HG02970 (cell line): ENCODE measurements around the gene TMEM50A.
"Not testable (repeated sequence)": the region's sequence is repeated elsewhere in the genome, so short reads cannot be mapped to it uniquely, and the experiment has no call there.

Experiments used
- ATAC-seq: cut with Tn5 transposase; IDR thresholded peaks from one replicate; pipeline ENCODE4 v1.9.1; 2021; ENCODE audit warnings: mild to moderate bottlenecking, moderate library complexity, moderate number of reproducible peaks; ENCODE audit not compliant: unreplicated experiment, low FRiP score

TMEM50A gene

DNA sequence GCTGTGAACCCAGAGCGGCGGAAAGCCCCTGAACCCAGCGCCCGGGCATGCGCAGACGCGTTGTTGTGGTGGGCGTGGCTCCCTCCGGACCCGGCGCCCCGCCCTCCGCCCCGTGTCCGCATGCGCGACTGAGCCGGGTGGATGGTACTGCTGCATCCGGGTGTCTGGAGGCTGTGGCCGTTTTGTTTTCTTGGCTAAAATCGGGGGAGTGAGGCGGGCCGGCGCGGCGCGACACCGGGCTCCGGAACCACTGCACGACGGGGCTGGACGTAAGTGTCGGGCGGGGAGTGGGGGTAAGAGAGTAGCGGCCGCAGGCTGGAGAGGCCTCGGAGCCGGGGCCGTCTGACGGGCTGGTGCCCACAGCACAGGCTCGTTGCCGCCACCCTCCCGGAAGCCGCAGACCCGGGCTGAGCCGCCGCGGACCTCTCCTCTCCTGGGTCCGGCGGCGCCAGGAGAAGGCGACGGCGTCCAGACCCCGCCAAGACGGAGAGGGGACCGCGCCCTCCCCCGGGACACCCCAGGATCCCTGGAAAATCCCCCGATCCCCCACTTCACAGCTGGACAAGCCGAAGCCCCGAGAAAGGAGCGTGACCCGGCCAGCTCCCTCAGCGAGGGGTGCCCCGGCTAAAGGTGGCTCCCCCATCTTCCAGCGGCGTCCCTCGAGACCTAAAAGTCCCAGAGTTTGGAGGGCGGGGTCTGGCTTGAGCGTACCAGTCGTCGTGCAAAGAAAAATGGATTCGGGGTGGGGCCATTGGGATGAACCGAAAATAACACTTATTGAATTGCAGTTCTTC, at the start of gene TMEM50A:
TMEM50A (plus strand) TSS at position 147 of the 794 bp plus-strand sequence. CDS start 2,153 bp downstream, outside the sequence.
- ATAC-seq: peak; percentile 70

DNA sequence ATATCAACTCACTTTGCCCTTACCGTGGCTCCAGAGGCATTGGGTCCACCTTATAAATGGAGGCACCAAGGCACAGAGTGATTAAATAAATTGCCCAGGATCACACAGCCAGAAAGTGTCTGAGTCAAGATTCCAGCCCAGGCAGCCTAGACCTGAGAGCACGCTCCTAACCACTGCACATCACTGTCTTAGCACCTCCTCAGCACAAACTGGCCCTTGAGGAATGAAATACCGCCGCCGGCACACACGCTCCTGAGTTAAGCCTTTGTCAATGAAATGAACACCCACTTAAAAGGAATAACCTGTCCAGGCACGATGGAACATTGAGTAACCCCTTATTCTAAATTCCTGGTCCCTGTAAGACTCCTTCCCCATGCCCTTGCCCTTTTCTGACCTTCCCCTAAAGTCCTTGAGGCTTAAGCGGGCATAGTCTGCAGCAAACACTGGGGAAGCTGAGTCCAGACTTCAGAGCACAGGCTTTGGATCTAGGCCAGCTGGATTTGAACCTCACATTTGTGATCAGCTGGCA, 49.5 kb upstream of the TMEM50A start:
- not testable (repeated sequence) for ATAC-seq

DNA sequence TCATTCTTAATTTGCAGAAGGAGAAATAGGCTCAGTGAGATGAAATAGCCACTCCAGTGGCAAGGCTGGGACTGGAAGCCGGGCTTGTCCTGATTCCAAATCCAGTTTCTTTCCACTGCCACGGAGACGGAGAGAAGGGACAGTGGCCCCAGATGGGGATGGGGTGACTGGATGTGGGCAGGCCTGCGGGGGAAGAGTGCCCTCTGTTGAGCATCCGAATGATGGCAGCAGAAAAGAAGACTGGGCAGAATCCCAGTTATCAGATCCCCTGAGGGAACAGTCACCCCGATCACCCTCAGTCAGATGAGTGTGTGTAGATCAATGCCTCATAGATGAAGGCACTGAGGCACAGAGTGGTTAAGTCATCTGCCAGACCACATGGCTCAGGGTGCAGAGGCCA, 48.1 kb upstream of the TMEM50A start:
- not testable (repeated sequence) for ATAC-seq

DNA sequence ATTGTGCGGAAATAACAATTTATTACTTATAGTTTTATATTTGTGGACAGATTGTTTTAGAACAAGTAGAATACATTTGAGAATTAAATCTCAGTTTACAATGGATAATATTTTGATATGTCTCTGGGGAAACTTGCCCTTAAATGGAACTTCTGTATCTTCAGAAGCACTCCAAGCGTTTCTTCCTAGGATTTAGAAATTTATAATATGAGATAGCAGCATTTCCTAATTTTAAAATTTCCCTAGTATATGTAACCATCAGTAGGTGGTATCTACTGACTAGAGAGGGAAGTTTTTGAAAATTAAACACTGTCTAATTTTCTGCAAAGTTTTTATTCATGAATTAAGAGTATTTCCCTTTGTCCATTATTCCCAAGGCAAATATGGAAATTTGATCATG, 44.7 kb upstream of the TMEM50A start:
- not testable (repeated sequence) for ATAC-seq

DNA sequence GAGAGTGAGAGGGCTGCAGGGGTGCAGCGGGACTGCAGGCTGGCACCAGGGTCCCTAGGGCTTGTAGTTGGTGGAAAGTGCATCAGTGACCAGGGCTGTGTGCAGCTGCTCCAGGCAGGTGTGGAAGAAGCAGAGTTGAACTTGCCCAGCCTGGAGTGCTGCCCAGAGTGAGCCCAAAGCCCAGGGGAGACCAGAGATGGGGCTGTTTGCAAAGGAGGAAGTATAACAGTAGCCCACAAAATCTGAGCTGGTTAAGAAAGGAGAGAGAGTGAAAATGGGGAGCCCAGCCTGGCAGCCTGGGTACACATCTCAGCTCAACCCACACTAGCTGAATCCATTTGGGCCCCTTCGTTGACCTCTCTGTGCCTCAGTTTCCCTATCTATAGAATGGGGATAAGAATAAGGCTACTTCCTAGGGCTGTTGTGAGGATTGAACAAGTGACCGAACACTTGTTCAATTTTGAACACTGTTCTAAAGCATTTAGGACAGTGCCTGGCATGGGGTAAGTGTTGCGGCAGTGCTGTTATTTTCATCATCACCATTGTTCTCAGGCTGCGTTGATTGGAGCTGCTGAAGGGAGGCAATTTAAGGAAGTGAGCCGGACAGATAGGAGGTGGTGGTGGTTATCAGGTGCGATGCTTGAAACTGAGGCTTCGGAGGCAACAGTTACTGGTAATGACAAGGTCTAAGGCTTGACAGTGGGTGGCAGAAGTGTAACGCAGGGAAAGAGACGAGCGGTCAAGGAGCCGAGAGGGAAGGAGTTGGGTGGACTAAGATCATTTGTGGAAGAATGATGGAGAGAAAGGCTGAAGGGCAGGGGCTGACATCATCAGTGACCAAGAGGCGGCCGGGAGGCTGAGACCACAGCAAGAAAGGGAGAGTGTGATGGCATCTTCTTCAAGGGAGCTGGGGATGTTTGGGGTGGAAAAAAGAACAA, 43.0 kb upstream of the TMEM50A start:
- not testable (repeated sequence) for ATAC-seq

DNA sequence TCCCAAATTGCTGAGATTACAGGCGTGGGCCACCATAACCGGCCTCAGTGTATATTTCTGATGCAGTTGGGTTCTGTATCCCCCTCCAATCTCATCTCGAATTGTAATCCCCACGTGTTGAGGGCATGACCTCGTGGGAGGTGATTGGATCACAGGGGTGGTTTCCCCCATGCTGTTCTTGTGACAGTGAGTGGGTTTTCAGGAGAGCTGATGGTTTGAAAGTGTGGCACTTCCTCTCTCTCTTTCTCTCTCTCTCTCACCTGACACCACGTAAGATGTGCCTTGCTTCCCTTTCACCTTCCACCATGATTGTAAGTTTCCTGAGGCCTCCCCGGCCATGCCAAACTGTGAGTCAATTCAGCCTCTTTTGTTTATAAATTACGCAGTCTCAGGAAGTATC, 41.6 kb upstream of the TMEM50A start:
- not testable (repeated sequence) for ATAC-seq

DNA sequence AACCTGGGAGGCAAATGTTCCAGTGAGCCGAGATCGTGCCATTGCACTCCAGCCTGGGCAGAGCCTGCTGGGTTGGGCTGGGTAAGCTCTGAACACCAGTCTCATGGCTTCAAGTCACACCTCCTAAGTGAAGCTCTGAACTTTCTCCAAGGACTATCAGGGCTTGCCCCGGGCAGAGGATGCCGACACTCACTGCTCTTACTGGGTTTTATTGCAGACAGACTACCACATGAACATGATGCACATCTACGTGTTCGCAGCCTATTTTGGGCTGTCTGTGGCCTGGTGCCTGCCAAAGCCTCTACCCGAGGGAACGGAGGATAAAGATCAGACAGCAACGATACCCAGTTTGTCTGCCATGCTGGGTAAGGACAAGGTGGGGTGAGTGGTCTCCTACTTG, 37.4 kb upstream of the TMEM50A start:
- ATAC-seq: not testable (repeated sequence)

DNA sequence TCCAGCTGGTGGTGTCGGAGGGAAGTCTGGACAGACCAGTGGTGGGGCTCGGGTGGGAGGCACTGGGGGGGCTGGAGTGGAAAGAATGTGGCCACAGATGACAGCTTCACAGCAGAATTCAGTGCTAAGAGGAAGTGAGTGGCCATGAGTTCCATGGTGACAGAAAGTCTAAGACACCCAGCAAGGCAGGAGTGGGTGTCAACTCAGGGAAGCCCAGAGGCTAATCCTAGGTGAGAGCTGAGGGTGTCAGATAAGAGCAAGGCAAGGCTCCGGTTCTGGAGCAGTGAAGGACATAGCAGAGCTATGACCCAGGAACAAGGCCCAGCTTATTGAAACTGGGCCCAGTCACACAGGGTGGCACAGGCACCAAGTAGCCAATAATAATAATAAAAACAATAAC, 35.8 kb upstream of the TMEM50A start:
- ATAC-seq: not testable (repeated sequence)

DNA sequence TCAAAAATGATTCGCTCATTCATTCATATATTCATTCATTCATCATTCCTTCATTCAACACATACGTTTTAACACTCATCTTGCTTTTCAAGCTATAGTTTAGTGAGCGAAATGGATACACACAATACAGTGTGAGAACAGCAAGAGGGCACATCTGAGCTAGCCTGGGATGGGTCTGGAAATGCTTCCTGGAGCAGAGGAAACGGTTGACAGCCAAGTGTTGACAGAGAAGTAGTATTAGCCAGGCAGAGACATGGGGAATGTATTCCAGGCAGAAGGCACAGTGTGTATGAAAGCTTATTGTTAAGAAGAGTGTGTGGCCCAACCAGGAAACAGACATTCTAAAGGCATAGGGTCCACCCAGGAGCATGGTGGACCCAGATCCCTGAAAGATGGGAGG, 33.2 kb upstream of the TMEM50A start:
- ATAC-seq: not testable (repeated sequence)

DNA sequence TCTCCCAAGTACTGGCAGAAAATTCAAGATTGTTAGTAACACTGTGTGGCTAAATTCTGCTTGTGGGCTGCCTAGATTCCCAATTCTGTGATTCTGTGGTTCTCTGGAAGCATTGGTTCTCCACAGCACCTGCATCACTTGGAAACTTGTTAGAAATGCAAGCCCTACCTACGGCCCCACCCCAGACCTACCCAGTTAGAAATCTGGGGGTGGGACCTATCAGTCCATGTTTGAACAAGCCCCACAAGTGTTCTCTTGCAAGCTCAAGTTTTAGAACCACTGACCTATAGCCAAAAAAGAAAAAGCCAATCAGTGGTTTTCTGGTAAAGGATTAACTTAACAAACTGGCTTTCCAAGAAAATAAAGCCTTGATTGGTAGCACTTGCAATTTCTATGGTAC, 30.0 kb upstream of the TMEM50A start:
- not testable (repeated sequence) for ATAC-seq

DNA sequence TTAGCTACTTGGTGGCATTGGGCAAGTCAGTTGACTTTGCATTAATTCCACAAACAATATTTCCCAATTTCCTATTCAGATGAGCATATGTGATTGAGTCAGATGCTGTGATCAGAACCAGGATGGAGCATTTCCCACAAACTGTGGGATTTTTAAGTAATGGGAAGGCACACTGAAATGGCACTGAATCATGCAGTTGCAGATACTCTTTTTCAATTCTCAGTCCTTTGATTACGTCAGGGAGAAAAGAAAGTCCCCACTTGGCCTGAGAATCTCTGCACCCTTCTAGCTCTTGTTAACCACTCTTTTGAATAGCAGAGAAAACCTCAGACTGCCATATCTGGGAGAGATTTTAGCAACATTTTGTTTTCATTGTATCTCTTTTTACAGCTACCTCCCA, 29.0 kb upstream of the TMEM50A start:
- not testable (repeated sequence) for ATAC-seq

DNA sequence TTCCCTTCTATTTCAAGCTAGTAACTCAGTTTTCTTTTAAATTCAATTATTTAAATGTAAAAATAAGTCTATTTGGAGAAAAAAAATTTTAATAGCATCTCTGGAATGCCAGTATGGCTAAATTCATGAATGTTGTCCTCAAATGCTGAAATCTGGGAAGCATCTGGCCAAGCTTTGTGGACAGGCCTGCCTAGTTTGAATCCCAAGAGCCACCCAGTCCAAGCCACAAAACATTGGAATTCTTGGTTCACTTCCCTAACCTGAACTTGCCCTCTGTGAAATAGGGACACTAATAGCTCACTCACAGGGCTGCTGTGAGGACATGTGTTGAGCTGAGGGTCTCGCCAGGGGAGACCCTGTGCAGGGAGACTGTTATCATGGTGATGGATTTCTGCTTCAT, 28.6 kb upstream of the TMEM50A start:
- ATAC-seq: not testable (repeated sequence)

DNA sequence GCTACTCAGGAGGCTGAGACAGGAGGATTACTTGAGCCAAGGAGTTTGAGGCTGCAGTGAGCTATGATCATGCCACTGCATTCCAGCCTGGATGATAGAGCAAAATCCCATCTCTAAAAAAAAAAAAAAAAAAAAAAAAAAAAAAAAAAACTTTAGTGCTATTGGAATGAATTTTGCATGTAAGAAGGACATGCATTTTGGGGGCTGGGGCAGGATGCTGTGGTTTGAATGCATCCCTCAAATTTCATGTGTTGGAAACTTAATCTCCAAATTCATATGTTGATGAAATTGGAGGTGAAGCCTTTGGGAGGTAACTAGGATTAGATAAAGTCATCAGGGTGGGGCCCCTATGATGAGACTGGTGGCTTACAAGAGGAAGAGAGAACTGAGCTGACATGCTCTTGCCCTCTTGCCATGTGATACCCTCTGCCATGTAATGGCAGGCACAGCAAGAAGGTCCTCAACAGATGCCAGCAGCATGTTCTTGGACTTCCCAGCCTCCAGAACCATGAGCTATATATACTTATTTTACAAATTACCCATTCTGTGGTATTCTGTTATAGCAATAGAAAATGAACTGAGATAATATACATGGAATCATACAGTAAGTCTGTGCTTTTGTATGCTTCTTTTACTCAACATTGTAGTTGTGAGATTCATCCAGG, 25.2 kb upstream of the TMEM50A start:
- not testable (repeated sequence) for ATAC-seq

DNA sequence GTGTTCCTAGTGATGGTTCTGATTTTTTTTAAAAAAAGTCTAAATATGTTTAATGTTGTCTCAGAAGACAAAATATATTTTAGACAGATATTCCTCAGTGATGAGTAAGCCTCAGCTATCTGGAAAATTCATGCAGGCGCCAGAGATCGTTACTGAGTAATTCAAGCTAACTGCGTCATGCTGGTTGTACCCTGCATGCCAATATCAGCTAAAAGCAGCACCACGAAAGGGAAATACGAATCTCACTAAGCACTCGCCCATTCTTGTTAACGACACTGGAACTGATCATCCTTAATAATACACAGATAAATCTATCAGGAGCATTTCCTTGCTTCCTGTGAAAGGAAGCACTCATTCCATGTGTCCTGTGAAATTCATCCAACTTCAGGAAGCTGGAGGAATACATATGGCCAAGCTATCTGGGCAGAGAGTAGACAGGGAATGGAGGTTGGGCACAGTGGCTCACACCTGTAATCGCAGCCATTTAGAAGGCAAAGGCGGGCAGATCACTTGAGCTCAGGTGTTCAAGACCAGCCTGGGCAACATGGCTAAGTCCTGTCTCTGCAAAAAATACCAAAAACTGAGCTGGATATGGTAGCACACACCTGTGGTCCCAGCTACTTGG, 17.7 kb upstream of the TMEM50A start:
- ATAC-seq: not testable (repeated sequence)

DNA sequence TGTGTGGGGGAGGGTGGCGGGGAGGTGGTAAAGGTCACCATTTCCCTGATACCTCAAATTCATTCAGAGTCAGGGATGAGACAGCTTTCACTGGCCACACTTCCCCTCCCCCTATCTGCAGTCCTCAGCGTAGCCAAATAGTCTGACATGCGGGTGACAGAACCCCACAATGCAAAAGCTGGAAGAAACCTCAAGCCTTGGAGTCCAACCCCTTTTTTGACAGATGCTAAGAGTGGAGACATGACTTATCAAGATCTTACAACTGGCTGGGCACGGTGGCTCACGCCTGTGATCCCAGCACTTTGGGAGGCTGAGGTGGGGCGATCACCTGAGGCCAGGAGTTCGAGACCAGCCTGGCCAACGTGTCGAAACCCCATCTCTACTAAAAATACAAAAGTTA, 16.0 kb upstream of the TMEM50A start:
- ATAC-seq: not testable (repeated sequence)

DNA sequence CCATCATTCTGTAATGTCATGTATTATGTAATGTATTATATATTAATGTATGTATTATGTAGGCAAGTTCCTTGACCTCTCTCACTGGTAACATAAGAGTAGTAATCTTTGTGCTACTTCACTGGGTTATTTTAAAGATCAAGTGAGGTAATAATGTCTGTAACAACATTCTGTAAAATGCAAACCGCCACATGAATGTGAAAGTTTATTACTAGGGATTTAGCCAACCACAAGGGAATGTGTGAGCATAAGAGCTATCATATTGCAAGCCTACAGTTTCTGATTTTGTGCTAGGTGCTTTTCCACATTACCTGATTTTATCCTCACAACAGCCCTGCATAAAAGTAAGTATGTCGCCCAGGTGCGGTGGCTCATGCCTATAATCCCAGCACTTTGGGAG, 13.7 kb upstream of the TMEM50A start:
- not testable (repeated sequence) for ATAC-seq

DNA sequence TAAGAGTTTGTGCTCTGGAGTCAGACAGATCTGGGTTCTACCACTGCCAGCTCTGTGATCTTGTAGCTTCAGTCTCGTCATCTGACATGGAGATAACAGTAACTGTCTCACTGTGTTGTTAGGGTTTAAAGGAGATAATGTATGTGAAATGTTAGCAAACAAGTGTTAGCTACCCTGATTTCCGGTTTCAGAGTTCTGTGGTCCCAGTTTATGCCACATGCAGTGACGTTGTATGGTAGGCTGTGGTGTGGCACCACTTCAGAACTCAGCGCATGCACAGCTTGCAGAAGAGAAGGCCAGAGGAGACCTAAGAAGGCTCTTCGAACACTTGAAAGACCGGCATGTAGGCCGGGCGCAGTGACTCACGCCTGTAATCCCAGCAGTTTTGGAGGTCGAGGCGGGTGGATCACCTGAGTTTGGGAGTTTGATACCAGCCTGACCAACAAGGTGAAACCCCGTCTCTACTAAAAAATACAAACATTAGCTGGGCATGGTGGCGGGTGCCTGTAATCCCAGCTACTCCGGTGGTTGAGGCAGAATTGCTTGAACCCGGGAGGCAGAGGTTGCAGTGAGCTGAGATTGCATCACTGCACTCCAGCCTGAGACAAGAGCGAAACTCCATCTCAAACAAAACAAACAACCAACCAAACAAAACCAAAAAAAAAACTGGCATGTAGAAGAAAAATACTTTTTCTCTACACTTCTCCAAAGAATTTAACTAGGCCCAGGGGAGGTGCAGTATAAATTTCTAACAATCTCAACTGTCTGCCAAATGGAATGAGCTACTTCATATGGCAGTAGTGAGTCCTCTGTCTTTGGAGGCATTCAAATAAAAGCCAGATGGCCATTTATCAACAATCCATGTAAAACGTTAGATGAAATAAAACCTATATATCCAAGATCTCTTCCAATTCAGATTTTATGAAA, 10.0 kb upstream of the TMEM50A start:
- ATAC-seq: not testable (repeated sequence)

DNA sequence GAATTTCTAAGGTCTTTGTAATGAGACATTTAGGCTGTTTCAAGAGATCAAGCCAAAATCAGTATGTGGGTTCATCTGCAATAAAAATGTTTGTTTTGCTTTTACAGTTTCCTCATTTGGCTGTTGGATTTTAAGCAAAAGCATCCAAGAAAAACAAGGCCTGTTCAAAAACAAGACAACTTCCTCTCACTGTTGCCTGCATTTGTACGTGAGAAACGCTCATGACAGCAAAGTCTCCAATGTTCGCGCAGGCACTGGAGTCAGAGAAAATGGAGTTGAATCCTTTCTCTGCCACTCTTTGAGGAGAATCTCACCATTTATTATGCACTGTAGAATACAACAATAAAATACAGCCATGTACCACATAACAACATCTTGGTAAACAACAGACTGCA, 9.3 kb upstream of the TMEM50A start:
- ATAC-seq: not testable (repeated sequence)

DNA sequence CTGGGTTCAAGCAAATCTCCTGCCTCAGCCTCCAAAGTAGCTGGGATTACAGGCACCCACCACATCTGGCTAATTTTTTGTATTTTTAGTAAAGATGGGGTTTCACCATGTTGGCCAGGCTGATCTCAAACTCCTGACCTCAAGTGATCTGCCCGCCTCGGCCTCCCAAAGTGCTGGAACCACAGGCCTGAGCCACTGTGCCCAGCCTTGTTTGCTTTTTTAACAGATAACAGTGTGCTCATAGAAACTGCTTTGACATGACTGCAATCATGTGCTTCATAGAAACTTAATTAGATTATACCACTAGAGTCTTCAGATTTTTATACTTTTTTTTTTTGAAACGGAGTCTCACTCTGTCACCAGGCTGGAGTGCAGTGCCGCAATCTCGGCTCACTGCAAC, 8.8 kb upstream of the TMEM50A start:
- ATAC-seq: not testable (repeated sequence)
